Sigmoid colon (tissue), 7 donors: Measurements from ENCODE around the gene TSPAN4. TPM values are rescaled to one million over a fixed set of nuclear protein-coding genes. Genes with fewer than 3 reads are reported as not detected.

Experiments used
- DNase-seq: peaks from one replicate; pipeline ENCODE4 v3.0.0-alpha.2; 2019
- H3K27ac ChIP-seq, 4 donors: fragments of 200-600 bp; sonication (generic); one replicate each; pipeline ENCODE4 v1.5.1; 2016 to 2019; ENCODE audit warnings: mild to moderate bottlenecking in 1 of 4
- H3K27me3 ChIP-seq, 3 donors: fragments of 200-600 bp; sonication (generic); one replicate each; pipeline ENCODE4 v1.5.1; 2019; ENCODE audit warnings: mild to moderate bottlenecking in 1 of 3
- H3K36me3 ChIP-seq, 4 donors: fragments of 200-600 bp; sonication (generic); one replicate each; pipeline ENCODE4 v1.5.1; 2016 to 2019
- H3K4me1 ChIP-seq, 4 donors: fragments of 200-600 bp; sonication (generic); one replicate each; pipeline ENCODE4 v1.5.1; 2017 to 2019
- H3K4me3 ChIP-seq, 4 donors: fragments of 200-600 bp; sonication (generic); one replicate each; pipeline ENCODE4 v1.5.1; 2017 to 2019; ENCODE audit warnings: mild to moderate bottlenecking in 2 of 4, moderate library complexity in 1 of 4
- H3K9me3 ChIP-seq, 4 donors: fragments of 200-600 bp in 3 of 4; sonication (generic) in 3 of 4; one replicate each; pipeline versions ENCODE4 v1.5.1 to v1.6.1; 2013 to 2019
- EP300 ChIP-seq, 4 donors: sonication (generic); formaldehyde crosslinking; IDR thresholded peaks; one replicate each; pipeline ENCODE4 v1.6.1; 2017; ENCODE audit warnings: antibody characterized with exemption in 4 of 4
- POLR2A ChIP-seq, 2 donors: fragments of 450-650 bp; IDR thresholded peaks; one replicate each; pipeline ENCODE4 v1.6.1; 2016; ENCODE audit warnings: antibody characterized with exemption in 2 of 2, mild to moderate bottlenecking in 2 of 2, moderate library complexity in 2 of 2
- POLR2AphosphoS5 ChIP-seq, 4 donors: sonication (generic); formaldehyde crosslinking; IDR thresholded peaks; one replicate each; pipeline ENCODE4 v1.6.1; 2017; ENCODE audit warnings: antibody characterized with exemption in 4 of 4
- whole genome bisulfite sequencing, 2 donors: extraction: QIAGEN DNeasy Blood & Tissue Kit; methylation state at CpG; one replicate each; pipeline ENCODE4 v1.1.7; 2013; 5-methylcytosine and 5-hydroxymethylcytosine counted together
- intact Hi-C: fragments of 100-400 bp; cut with DNase I; formaldehyde crosslinking; loops from one replicate; pipeline ENCODE4 v1.15.1; 2023
- polyA plus RNA-seq, 3 donors: library from polyadenylated mRNA; stranded (reverse); fragments of 200-250 nt; gene quantifications; one replicate each; pipeline ENCODE4 v1.2.3, GENCODE V29; 2013
- total RNA-seq, 4 donors: library from RNA; depleted of rRNA; stranded (reverse); fragments of >200 nt; gene quantifications; one replicate each; pipeline ENCODE4 v1.1.0, GENCODE V29; 2016
- TF ChIP-seq, protein P1 (sequence below), 4 experiments: fragments of 450-650 bp in 3 of 4; fragments of 200-600 bp in 1 of 4; IDR thresholded peaks; one replicate each; pipeline ENCODE4 v1.5.1; 2016 to 2019; ENCODE audit warnings: antibody characterized with exemption in 4 of 4, mild to moderate bottlenecking in 3 of 4, moderate library complexity in 2 of 4
- donor health status: healthy with polysubstance abuse.
- donor health status: Bipolar disorder and iron deficiency.
- donor health status: healthy.

The TSPAN4 gene
- total and polyA plus RNA-seq, 7 donors: 8.8 to 92.7 (median 79.2) TPM

- Histone ChIP-seq H3K27me3 (peaks cover 0 to 10% (median 4%) of the 10 kb centered on the region in 3 donors), H3K4me3 (no peak overlapping the region), H3K9me3 (no peaks in the 10 kb centered on the region), H3K36me3 (peaks cover 0 to 7% (median 0%) of the 10 kb centered on the region in 4 donors), H3K4me1 (peaks cover 0 to 24% (median 23%) of the 10 kb centered on the region in 4 donors), H3K27ac (no peak overlapping the region)
- DNase-seq: no peak
- WGBS, 2 donors: 87 to 94% methylated on average over 27 of the region's 27 CpGs
- intact Hi-C loops: no loop called here
- no peak for TF ChIP-seq EP300 (IDR thresholded peaks at IDR 0.05)
- TF ChIP-seq, protein P1, sequence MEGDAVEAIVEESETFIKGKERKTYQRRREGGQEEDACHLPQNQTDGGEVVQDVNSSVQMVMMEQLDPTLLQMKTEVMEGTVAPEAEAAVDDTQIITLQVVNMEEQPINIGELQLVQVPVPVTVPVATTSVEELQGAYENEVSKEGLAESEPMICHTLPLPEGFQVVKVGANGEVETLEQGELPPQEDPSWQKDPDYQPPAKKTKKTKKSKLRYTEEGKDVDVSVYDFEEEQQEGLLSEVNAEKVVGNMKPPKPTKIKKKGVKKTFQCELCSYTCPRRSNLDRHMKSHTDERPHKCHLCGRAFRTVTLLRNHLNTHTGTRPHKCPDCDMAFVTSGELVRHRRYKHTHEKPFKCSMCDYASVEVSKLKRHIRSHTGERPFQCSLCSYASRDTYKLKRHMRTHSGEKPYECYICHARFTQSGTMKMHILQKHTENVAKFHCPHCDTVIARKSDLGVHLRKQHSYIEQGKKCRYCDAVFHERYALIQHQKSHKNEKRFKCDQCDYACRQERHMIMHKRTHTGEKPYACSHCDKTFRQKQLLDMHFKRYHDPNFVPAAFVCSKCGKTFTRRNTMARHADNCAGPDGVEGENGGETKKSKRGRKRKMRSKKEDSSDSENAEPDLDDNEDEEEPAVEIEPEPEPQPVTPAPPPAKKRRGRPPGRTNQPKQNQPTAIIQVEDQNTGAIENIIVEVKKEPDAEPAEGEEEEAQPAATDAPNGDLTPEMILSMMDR (IDR thresholded peaks at IDR 0.05): no peak
- no peak for TF ChIP-seq POLR2AphosphoS5 (IDR thresholded peaks at IDR 0.05)
- TF ChIP-seq POLR2A (IDR thresholded peaks at IDR 0.05): no peak
Measured at GRCh38 chr11:853682-854448, 11.2 kb downstream of the TSPAN4 start.

DNA sequence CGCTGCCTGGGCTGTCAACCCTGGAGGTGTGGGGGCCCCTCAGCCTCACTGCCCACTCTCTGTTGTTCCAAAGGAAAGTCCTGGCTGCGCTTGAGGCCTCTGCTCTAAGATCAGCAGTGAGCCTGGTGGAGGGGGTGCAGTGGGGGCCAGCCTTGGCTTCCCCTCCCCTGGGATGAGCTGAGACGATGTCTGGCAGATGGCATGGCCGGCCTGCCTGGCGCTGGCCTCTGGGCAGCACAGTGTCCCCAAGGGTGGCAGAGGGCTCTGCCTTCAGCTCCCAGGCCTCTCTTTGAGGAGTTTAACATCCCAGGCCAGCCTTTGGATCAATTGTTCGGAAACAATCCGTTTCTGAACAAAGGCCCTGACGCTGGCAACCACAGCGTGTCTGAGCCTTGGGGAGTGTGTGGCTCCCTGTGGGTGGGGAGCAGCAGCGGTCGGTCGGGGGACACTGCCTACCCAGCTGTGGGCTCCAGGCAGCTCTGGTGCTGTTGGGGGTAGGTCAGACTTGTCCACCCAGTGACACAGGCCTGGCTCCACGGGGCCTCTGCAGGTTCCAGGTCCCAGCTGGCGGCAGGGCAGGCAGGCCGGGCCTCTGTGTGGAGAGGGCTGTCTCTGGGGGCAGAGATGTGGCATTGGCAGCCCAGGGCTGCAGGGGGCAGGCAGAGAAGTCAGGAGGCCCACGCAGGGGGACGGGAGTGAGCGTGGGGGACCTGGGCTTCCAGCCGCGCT lies 12.1 kb downstream of the TSPAN4 start:
- Histone ChIP-seq H3K4me1 (peaks cover 0 to 25% (median 21%) of the 10 kb centered on the region in 4 donors), H3K4me3 (no peak overlapping the region), H3K9me3 (no peaks in the 10 kb centered on the region), H3K27ac (no peak overlapping the region), H3K27me3 (peaks cover 0 to 3% (median 0%) of the 10 kb centered on the region in 3 donors), H3K36me3 (peaks cover 0 to 7% (median 0%) of the 10 kb centered on the region in 4 donors)
- 88 to 89% methylated on average over 20 of the region's 20 CpGs for WGBS, 2 donors
- TF ChIP-seq, protein P1 (IDR thresholded peaks at IDR 0.05): no peak
- TF ChIP-seq POLR2AphosphoS5 (IDR thresholded peaks at IDR 0.05) (no peak), EP300 (IDR thresholded peaks at IDR 0.05) (no peak), POLR2A (IDR thresholded peaks at IDR 0.05) (no peak)
- no peak for DNase-seq
- intact Hi-C loops: no loop called here

DNA sequence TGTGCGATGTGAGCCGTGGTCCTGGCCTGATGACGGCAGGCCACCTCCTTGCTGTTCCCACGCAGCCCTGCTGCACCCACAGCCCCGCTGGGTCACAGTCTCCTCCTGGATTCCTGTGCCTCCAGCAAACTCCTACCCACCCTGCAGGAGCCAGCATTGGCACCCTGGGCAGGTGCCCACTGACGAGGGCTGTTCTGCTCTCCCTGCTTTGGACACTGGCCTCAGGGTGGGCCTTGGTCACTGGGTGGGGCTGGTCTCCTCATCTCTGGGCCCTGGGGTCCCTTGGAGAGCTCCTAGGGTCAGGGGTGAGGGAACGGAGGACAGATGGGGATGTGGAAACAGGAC lies 12.7 kb downstream of the TSPAN4 start:
- H3K27ac ChIP-seq: no peak overlapping the region
- no peaks in the 10 kb centered on the region for H3K9me3 ChIP-seq
- DNase-seq: no peak
- peaks cover 0 to 26% (median 21%) of the 10 kb centered on the region in 4 donors for H3K4me1 ChIP-seq
- peaks cover 0 to 7% (median 0%) of the 10 kb centered on the region in 4 donors for H3K36me3 ChIP-seq
- no peak for TF ChIP-seq POLR2AphosphoS5 (IDR thresholded peaks at IDR 0.05)
- TF ChIP-seq, protein P1 (IDR thresholded peaks at IDR 0.05): no peak
- no peak for TF ChIP-seq POLR2A (IDR thresholded peaks at IDR 0.05)
- no peak for TF ChIP-seq EP300 (IDR thresholded peaks at IDR 0.05)
- intact Hi-C loops: no loop called here
- WGBS, 2 donors: 86 to 89% methylated on average over 7 of the region's 7 CpGs
- peaks cover 0 to under 1% (median 0%) of the 10 kb centered on the region in 3 donors for H3K27me3 ChIP-seq
- no peak overlapping the region for H3K4me3 ChIP-seq

DNA sequence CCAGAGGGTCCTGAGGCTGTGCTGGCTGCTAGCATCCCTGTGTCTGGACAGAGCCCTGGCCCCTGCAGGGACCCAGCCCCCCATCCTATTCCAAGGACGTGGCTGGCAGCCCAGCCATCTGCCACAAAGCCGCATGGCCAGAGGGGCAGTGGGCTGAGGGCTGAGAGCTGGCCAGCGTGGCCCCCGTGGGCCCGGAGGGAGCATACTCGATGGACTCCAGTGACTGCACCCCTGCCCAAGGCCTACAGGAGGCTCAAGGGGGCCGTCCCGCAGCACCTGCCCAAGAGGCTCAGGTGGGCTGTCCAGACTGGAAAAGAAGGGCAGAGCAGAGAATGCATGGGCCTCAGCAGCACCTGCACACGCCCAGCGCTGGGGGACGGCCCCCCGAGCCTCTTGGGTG lies 13.1 kb downstream of the TSPAN4 start:
- no peak for DNase-seq
- no peaks in the 10 kb centered on the region for H3K9me3 ChIP-seq
- no peak overlapping the region for H3K4me3 ChIP-seq
- peaks cover 0 to 7% (median 0%) of the 10 kb centered on the region in 4 donors for H3K36me3 ChIP-seq
- TF ChIP-seq EP300 (IDR thresholded peaks at IDR 0.05): no peak
- TF ChIP-seq POLR2A (IDR thresholded peaks at IDR 0.05): no peak
- TF ChIP-seq, protein P1 (IDR thresholded peaks at IDR 0.05): no peak
- TF ChIP-seq POLR2AphosphoS5 (IDR thresholded peaks at IDR 0.05): no peak
- WGBS, 2 donors: 82 to 88% methylated on average over 12 of the region's 12 CpGs
- no peak overlapping the region for H3K27ac ChIP-seq
- H3K4me1 ChIP-seq: peaks cover 0 to 26% (median 21%) of the 10 kb centered on the region in 4 donors
- intact Hi-C loops: no loop called here
- H3K27me3 ChIP-seq: no peaks in the 10 kb centered on the region
